Activated CD4-positive, alpha-beta T cell treated with anti-CD3 and anti-CD28 coated beads, Interleukin-2, amount 50 U/mL, for 48 hours (primary cell): ENCODE data around the gene HLA-DRA.

Experiments used
- DNase-seq, 2 experiments: peaks; one replicate each; pipeline ENCODE4 v3.0.0-alpha.2; 2020

HLA-DRA gene

DNA sequence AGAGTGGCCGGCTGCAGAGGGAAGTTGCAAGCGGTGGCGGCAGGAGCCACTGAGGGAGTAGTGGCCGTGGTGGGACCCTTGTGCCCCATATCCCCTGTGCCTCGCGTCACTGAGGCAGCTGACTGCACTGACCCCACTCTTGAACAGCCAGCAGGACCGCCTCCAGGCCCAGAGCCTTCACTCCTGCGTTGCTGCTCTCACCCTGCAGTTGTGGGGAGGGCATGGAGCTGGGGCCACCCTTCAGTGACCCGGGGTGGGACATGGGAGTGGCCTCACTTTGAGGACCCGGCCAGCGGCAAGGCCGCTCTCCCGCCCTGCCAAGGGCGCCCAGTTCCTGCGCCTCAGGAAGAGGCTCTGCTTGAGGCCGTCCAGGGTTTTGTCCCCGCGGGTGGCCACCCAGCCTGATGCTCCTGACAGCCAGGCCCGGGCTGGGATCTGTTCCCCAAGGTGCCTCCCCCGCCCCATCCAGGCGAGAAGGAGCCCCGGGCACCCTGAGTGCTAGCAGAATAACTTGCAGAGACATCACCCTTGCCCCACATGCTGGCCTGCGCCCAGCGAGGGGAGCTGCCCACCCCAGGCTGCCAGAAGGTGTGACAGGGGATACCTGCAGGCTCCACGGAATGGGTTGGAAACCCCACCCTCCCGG, 44.4 kb downstream of the HLA-DRA start:
- no peak for DNase-seq

DNA sequence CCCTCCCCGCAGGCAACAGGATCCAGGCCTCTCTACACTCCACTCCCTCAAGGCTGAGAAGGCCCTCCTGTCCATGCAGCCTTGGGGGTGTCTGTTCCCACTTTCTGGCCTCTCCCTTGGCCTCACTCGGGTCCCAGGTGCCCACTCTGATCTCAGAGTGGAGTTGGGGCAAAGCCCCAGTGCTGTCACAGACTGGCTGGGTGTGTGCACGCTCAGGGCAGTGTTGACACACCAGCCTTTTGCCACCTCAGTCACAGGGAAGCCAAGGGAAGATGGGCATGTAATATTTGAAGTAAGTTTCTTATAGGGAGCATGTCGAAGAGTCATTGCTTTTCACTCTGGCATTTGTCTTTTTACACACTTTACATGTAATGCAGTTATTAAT, 44.9 kb downstream of the HLA-DRA start:
- DNase-seq: no peak

DNA sequence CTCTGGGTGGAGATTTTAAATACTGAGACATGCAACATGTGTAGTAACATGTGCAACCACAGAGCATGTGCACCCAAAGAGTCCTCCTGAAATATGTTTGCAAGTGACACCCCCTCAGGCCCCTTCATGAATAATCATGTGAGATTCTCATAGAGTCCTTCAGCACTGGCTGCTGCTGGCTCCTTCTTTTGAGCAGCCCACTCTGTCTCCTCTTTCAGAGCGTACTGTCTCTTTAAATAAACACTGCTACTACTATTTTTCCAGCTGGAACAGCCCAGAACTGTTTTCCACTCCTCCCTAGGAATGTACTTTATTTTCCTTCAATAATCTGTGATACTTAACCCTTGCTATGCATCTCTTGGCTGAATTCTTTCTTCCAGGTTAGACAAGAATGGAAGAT, 48.4 kb downstream of the HLA-DRA start:
- DNase-seq: no peak

DNA sequence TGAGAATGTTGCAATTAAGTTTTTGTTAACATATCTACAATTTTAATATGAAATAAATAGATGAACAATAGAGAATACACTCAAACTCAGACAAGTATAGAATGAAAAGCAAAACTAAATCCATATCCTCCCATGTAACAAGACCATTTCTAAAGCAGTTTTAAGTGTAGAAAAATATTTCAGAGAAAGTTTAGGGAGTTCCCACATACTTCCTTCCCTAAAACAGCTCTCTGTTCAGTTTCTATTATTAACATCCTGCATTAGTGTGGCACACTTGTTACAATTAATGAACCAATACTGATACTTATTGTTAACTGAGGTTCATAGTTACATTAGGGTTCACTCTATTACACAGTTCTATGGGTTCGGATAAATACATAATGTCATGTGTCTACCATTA, 52.0 kb downstream of the HLA-DRA start:
- no peak for DNase-seq

DNA sequence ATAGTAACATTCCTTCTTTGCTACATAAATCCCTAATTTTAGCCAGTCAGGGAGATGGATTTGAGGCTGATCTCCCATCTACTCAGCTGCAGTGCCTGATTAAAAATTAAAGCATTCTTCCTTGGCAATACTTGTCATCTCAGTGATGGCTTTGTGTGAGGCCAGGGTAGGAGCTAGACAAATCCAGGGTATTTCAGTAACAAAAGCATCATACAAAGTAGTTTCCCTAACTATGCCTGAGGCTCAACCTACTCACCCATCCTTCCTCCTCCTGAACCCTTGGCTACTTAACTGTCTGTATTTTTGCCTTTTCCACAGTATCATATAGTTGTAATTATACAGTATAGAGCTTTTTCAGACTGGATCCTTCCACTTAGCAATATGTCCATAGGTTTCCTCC, 52.7 kb downstream of the HLA-DRA start:
- DNase-seq: no peak
